Progenitor cell of endocrine pancreas (in vitro differentiated cells): Measurements from ENCODE around the gene EFCAB7. TPM values are rescaled to one million over a fixed set of nuclear protein-coding genes. Genes with fewer than 3 reads are reported as not detected.

Experiments
- DNase-seq: peaks from one replicate; pipeline ENCODE4 v3.0.0; 2021; ENCODE audit warnings: low spot score; ENCODE audit not compliant: unreplicated experiment
- H3K27ac Mint-ChIP-seq: 2 replicates; pipeline ENCODE4 v1.8.0; 2021; ENCODE audit warnings: mild to moderate bottlenecking, moderate library complexity, mixed read lengths
- H3K27me3 Mint-ChIP-seq: 2 replicates; pipeline ENCODE4 v1.8.0; 2021; ENCODE audit warnings: mixed read lengths
- H3K36me3 Mint-ChIP-seq: 2 replicates; pipeline ENCODE4 v1.8.0; 2022; ENCODE audit warnings: mixed read lengths; ENCODE audit not compliant: insufficient read depth
- H3K4me1 Mint-ChIP-seq: 2 replicates; pipeline ENCODE4 v1.8.0; 2021; ENCODE audit warnings: low read depth, mixed read lengths
- H3K4me3 Mint-ChIP-seq: 2 replicates; pipeline ENCODE4 v1.8.0; 2021; ENCODE audit warnings: low read depth, mild to moderate bottlenecking, moderate library complexity, mixed read lengths
- H3K9me3 Mint-ChIP-seq: 2 replicates; pipeline ENCODE4 v1.8.0; 2021; ENCODE audit warnings: low read depth, mixed read lengths
- total RNA-seq: library from RNA; stranded (reverse); gene quantifications from 2 replicates; pipeline ENCODE4 v1.2.1, GENCODE V29; 2021
- TF ChIP-seq, protein P1 (sequence below): fragments of 200-600 bp; sonication (generic); IDR thresholded peaks from one replicate; pipeline ENCODE4 v1.5.0; 2021; ENCODE audit warnings: antibody characterized with exemption, mild to moderate bottlenecking; ENCODE audit not compliant: unreplicated experiment

EFCAB7 gene
- total RNA-seq, 1 donor from 2014 or later = 14.6 TPM

- Mint-ChIP-seq H3K27ac (no peak overlapping the region), H3K4me1 (peaks cover 4% of the 10 kb centered on the region), H3K9me3 (no peaks in the 10 kb centered on the region), H3K36me3 (peaks cover 5% of the 10 kb centered on the region), H3K27me3 (no peaks in the 10 kb centered on the region), H3K4me3 (no peak overlapping the region)
- TF ChIP-seq, protein P1, sequence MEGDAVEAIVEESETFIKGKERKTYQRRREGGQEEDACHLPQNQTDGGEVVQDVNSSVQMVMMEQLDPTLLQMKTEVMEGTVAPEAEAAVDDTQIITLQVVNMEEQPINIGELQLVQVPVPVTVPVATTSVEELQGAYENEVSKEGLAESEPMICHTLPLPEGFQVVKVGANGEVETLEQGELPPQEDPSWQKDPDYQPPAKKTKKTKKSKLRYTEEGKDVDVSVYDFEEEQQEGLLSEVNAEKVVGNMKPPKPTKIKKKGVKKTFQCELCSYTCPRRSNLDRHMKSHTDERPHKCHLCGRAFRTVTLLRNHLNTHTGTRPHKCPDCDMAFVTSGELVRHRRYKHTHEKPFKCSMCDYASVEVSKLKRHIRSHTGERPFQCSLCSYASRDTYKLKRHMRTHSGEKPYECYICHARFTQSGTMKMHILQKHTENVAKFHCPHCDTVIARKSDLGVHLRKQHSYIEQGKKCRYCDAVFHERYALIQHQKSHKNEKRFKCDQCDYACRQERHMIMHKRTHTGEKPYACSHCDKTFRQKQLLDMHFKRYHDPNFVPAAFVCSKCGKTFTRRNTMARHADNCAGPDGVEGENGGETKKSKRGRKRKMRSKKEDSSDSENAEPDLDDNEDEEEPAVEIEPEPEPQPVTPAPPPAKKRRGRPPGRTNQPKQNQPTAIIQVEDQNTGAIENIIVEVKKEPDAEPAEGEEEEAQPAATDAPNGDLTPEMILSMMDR = no peak
- no peak for DNase-seq
Observed at GRCh38 chr1:63533931-63534330, 10.6 kb downstream of the EFCAB7 start.

DNA sequence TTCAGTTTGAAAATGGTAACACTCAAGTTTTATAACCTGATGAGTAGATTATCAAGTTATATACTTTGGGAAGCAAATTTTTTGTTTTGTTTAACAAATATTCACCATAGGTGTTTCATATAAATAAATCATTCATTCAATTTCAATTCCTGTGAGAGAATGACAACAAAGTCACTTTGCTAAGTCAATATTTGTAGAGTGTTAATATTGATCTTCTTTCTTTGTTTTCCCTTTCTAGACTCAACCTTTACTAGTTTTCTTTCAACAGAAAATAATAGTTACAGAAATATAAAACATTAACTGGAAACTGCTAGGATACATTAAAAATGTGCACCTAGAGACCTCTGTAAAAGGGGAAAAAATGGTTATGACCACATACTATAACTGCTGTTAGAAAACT, 11.1 kb downstream of the EFCAB7 start:
- TF ChIP-seq, protein P1 = no peak
- H3K9me3 Mint-ChIP-seq = no peaks in the 10 kb centered on the region
- no peak overlapping the region for H3K4me3 Mint-ChIP-seq
- no peak for DNase-seq
- H3K4me1 Mint-ChIP-seq = peaks cover 4% of the 10 kb centered on the region
- no peak overlapping the region for H3K27ac Mint-ChIP-seq
- no peaks in the 10 kb centered on the region for H3K27me3 Mint-ChIP-seq
- H3K36me3 Mint-ChIP-seq = peaks cover 5% of the 10 kb centered on the region

- DNase-seq = no peak
- Mint-ChIP-seq H3K4me1 (peaks cover 4% of the 10 kb centered on the region), H3K4me3 (no peak overlapping the region), H3K27ac (no peak overlapping the region), H3K27me3 (no peaks in the 10 kb centered on the region), H3K9me3 (no peaks in the 10 kb centered on the region), H3K36me3 (peaks cover 6% of the 10 kb centered on the region)
- TF ChIP-seq, protein P1 = no peak
Observed at GRCh38 chr1:63537006-63537405, 13.7 kb downstream of the EFCAB7 start.

GRCh38 chr1:63537940-63538339, 14.6 kb downstream of the EFCAB7 start:
- no peak for DNase-seq
- Mint-ChIP-seq H3K27me3 (no peaks in the 10 kb centered on the region), H3K4me3 (no peak overlapping the region), H3K9me3 (peaks cover 4% of the 10 kb centered on the region), H3K4me1 (peaks cover 4% of the 10 kb centered on the region), H3K36me3 (peaks cover 13% of the 10 kb centered on the region), H3K27ac (no peak overlapping the region)
- TF ChIP-seq, protein P1 = peak; percentile 55

GRCh38 chr1:63545780-63546179, 22.5 kb downstream of the EFCAB7 start:
- TF ChIP-seq, protein P1 = no peak
- no peak for DNase-seq
- peaks cover 4% of the 10 kb centered on the region for H3K9me3 Mint-ChIP-seq
- H3K27ac Mint-ChIP-seq = no peak overlapping the region
- H3K27me3 Mint-ChIP-seq = no peaks in the 10 kb centered on the region
- H3K4me3 Mint-ChIP-seq = no peak overlapping the region
- H3K4me1 Mint-ChIP-seq = no peaks in the 10 kb centered on the region
- H3K36me3 Mint-ChIP-seq = peaks cover 20% of the 10 kb centered on the region
